ENCODE results near the gene ATXN1.

The ATXN1 gene

DNA sequence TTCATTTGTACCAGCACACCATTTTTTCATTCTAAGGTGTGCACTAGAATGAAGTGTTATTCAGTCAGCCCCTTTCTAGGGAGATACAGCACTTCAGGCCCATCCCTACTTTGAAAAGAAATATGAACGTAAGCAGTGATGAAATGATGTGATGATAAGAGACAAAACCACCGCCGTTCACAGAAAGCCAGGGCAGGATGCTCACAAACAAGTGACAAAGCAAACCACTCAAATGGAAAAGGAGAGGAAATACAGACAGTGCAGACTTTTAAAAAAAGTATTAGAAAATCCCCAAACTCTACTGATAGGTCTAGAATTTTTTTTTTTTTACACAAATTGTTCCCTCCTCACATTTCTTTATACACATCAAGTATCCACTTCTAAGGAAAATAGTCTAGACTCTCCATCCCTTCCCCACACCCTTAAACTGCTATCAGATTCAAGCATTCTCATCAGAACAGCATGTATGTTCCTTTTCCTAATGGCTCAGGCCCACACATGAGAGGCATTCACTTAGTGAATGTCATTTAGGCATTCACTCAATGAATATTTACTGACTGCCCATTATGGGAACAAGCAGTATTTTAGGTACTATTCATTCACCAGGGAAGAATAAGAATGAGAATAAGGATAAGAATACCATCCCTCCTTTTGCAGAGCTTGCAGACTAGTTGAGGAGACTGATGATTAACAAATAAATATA lies 279.4 kb downstream of the ATXN1 start:
- Histone ChIP-seq H3K36me3 (ENCODE audit: control insufficient read depth, insufficient read depth, low read length) (no peaks in the 10 kb centered on the region), H3K9me3 (ENCODE audit: control insufficient read depth, low read length) (no peaks in the 10 kb centered on the region), H3K4me3 (ENCODE audit: low read depth, low read length) (no peak overlapping the region), H3K27ac (no peak overlapping the region), H3K27me3 (ENCODE audit: control insufficient read depth, insufficient read depth, low read length) (no peaks in the 10 kb centered on the region), H3K79me2 (no peaks in the 10 kb centered on the region), H3K4me1 (no peaks in the 10 kb centered on the region), H3K4me2 (ENCODE audit: low read length) (no peak overlapping the region), H2AFZ (no peak overlapping the region), H3K9ac (no peak overlapping the region)
- no peak for TF ChIP-seq CTCF (IDR thresholded peaks at IDR 0.05)

DNA sequence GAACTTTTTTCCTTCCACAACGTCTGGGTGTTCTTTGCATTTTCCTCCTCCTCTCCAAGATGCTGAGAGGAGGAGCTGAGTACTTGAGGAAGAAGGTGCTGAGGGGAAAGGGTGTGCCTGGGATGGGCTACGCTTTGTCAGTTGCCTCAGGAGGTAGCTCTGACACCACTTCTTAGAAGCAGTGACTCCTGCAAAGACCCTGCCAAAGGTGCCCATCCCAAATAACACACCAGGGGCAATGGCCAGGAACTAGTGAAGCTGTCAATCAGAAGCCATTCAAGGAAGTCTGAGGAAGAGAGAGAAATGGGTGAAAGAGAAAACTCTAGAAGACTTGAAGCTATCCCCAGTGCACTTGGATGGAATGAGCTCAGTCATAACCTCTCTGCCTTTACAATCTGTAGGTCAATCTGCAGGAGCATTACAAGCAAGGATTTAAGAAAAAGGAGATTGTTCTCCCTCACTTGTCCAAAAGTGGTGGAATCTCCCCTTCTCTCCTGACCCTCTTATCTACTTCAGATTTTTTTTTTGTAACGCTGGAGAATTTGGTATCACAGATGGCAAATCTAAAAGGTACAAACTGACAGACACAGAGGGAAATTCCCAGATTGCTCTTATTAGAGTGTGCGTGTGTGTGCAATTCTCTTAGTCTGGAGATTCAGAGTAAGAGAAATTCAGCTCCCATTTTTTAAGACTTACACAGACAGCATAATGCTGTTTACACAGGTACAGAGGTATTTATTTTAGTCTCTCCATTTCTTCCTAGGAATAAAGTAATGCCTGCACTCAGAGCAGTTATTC lies 280.3 kb downstream of the ATXN1 start:
- H3K27me3 ChIP-seq (ENCODE audit: control insufficient read depth, insufficient read depth, low read length), result no peaks in the 10 kb centered on the region
- no peak overlapping the region for H3K9ac ChIP-seq
- no peak overlapping the region for H2AFZ ChIP-seq
- no peak for TF ChIP-seq CTCF (IDR thresholded peaks at IDR 0.05)
- no peak overlapping the region for H3K4me2 ChIP-seq (ENCODE audit: low read length)
- H3K4me3 ChIP-seq (ENCODE audit: low read depth, low read length), result no peak overlapping the region
- H3K9me3 ChIP-seq (ENCODE audit: control insufficient read depth, low read length), result no peaks in the 10 kb centered on the region
- no peaks in the 10 kb centered on the region for H3K79me2 ChIP-seq
- H3K4me1 ChIP-seq, result no peaks in the 10 kb centered on the region
- no peak overlapping the region for H3K27ac ChIP-seq
- H3K36me3 ChIP-seq (ENCODE audit: control insufficient read depth, insufficient read depth, low read length), result no peaks in the 10 kb centered on the region

GRCh38 chr6:16477367-16478149 lies 283.7 kb downstream of the ATXN1 start:
- Histone ChIP-seq H3K36me3 (ENCODE audit: control insufficient read depth, insufficient read depth, low read length) (no peaks in the 10 kb centered on the region), H3K9ac (no peak overlapping the region), H3K27ac (no peak overlapping the region), H3K4me2 (ENCODE audit: low read length) (no peak overlapping the region), H3K4me3 (ENCODE audit: low read depth, low read length) (no peak overlapping the region), H3K27me3 (ENCODE audit: control insufficient read depth, insufficient read depth, low read length) (no peaks in the 10 kb centered on the region), H3K9me3 (ENCODE audit: control insufficient read depth, low read length) (no peaks in the 10 kb centered on the region), H2AFZ (no peak overlapping the region), H3K79me2 (no peaks in the 10 kb centered on the region), H3K4me1 (no peaks in the 10 kb centered on the region)
- no peak for TF ChIP-seq CTCF (IDR thresholded peaks at IDR 0.05)

DNA sequence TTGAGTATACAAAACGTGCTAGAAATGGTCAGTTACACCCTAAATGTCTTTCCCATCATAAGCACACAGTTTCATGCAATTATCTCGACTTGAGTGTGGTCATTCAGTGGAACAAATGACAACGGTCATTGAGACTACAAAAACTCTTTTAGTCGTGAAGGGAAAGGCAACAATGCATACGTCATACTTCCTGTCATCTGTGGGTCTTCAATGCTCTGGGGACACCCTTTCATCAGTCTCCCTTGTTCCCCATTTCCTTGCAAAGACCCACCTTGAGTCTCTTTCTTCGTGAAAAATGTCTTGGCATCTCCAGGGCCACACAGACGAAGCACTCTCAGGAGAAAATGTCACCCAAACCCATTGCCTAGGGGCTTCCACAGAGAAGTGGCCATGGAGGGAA lies 284.4 kb downstream of the ATXN1 start:
- H3K4me3 ChIP-seq (ENCODE audit: low read depth, low read length), result no peak overlapping the region
- H3K4me2 ChIP-seq (ENCODE audit: low read length), result no peak overlapping the region
- H3K9ac ChIP-seq, result no peak overlapping the region
- no peak overlapping the region for H3K27ac ChIP-seq
- no peaks in the 10 kb centered on the region for H3K27me3 ChIP-seq (ENCODE audit: control insufficient read depth, insufficient read depth, low read length)
- H3K9me3 ChIP-seq (ENCODE audit: control insufficient read depth, low read length), result no peaks in the 10 kb centered on the region
- no peaks in the 10 kb centered on the region for H3K79me2 ChIP-seq
- no peak for TF ChIP-seq CTCF (IDR thresholded peaks at IDR 0.05)
- no peaks in the 10 kb centered on the region for H3K4me1 ChIP-seq
- H2AFZ ChIP-seq, result no peak overlapping the region
- no peaks in the 10 kb centered on the region for H3K36me3 ChIP-seq (ENCODE audit: control insufficient read depth, insufficient read depth, low read length)
